Measurements from ENCODE around the gene C10orf95. TPM values are rescaled to one million over a fixed set of nuclear protein-coding genes. Genes with fewer than 3 reads are reported as not detected.

C10orf95 gene
- total RNA-seq, 1 donor from 2014 or later, result 0.22 TPM

DNA sequence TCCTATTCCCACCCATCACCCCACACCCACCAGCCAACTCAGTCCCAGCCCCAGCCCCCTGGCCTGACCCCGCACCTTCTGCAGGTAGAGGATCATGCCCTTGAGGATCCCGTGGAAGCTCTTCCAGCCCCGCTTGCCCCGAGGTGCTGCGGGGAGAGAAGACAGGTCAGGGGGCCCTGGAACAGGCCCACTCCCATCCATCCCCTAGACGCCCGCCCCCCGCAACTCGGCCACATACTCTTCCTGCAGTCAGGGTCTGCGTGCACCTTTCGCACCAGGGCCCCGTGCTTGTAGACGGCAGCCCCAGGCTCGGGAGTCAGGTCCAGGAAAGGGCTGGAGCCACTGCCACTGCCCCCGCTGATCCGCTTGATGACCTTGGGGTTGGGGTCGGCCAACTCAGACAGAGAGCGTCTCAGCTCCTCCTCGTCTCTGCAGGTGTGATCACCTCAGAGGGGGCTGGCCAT lies 46.2 kb downstream of the C10orf95 start:
- DNase-seq (ENCODE audit: low spot score), result no peak

DNA sequence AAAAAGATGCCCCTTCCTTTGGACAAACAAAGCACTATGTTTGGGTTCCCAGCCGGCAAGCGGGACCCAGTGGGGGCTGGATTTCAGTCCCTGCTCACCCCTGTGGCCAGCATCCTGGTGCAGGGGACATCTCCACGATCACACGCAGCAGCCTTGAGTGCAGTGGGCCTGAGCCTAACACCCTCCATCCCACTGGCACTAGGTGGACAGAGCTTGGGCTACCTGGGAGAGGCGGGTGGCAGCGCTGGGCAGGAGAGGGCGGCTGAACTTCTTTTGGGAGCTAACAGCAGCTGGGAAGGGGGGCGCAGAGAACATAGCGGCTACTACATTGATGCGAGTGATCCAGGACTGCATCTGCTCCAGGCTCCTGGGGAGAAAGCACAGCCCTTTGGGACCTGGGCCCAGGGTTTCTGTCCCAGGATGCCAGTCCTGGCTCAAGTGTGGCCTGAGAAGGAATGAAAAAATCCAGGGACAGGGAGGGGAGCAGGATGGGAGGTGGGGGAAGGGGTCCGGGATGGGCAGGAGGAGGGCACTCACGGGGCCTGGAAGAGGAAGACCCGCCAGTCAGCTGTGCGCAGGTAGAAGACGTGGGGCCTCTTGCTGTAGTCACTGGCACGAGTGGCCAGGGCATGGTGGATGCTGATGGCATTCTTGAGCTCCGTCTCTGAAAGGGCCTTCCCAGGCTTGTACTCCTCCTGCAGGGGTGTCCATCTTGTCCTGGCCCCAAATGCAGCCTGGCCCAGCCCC lies 46.8 kb downstream of the C10orf95 start:
- DNase-seq (ENCODE audit: low spot score), result no peak

DNA sequence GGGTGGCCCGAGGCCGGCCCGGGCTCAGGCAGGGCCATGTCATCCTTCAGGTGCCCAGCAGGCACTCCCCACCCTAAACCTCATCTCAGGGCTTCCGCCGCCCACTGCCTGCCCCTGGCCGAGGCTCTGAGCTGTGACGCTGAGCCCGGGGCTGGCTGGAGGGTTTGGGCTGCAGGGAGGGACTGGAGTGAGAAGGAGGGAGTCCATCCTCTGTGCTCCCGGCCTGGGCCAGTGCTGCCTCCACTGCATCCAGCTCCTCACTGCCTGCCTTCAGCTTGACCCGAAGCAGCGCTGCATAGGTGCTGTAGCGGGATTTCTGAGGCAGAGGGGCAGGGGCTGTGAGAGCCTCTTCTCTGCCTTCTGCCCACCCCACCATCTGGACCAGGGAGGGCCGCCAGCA lies 48.2 kb downstream of the C10orf95 start:
- no peak for DNase-seq (ENCODE audit: low spot score)

DNA sequence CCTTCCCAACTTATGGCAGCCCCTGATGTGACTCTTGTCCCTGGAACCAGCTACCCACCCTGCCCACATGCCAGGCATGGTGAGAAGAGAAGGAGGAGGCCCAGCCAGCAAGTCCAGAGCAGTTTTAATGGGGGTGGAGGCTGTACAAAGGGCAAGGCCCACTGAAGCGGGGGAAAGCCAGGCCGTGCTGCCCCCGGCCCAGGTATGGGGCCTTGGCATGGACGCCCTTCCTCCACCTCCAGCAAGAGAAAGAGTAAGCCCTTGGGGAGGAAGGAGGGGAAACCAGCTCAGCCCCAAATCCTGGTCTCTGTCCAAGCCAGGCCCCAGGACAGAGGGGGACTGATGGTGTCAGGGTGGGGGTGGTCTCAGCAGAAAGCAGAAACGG lies 48.8 kb downstream of the C10orf95 start:
- no peak for DNase-seq (ENCODE audit: low spot score)

DNA sequence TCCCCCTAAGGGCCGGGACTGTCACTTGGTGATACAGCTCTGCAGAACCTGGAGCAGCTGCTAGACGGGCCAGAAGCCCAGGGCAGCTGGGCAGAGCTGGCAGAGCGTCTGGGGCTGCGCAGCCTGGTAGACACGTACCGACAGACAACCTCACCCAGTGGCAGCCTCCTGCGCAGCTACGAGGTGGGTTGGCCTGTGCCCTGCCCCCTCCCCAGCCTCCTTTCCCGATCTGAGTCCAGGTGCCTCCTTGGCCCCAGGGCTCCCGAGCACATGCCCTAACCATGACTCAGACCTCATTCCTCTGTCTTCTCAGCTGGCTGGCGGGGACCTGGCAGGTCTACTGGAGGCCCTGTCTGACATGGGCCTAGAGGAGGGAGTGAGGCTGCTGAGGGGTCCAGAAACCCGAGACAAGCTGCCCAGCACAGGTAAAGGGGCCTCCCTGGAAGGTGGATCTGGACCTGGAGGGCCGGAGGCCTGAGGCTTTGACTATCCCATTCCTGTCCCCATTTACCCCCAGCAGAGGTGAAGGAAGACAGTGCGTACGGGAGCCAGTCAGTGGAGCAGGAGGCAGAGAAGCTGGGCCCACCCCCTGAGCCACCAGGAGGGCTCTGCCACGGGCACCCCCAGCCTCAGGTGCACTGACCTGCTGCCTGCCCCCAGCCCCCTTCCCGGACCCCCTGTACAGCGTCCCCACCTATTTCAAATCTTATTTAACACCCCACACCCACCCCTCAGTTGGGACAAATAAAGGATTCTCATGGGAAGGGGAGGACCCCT lies 49.4 kb downstream of the C10orf95 start:
- DNase-seq (ENCODE audit: low spot score), result no peak

DNA sequence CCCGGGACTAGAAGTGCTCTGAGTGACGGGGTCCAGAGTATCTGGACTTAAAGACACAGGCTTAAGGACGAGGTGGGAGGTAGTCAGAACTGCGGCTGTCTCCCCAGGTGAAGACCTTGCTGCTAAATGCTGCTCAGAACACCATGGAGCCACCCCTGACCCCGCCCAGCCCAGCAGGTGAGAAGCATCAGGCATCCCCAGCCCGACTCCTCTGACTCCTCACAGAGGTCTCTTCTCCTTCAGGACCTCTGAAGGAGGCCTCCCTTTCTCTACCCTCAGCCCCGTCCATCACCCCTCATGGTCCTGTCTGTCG lies 50.0 kb downstream of the C10orf95 start:
- DNase-seq (ENCODE audit: low spot score), result no peak

DNA sequence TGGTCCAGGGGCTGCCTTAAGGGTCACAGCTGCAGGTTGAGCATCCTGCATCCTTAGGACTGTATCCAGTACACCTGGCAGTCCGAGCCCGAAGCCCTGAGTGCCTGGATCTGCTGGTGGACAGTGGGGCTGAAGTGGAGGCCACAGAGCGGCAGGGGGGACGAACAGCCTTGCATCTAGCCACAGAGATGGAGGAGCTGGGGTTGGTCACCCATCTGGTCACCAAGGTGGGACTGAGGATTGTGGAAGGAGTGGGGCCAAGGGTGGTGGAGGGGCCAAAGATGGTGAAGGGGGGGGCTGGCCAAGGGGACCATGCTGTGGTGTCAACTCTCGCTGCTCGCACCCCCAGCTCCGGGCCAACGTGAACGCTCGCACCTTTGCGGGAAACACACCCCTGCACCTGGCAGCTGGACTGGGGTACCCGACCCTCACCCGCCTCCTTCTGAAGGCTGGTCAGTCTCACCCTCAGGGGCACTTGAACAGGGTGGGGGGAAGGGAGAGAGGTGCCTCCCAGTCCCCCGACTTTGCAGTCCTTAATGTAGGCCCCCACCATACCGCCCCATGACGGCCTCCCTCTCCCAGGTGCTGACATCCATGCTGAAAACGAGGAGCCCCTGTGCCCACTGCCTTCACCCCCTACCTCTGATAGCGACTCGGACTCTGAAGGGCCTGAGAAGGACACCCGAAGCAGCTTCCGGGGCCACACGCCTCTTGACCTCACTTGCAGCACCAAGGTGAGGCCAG lies 50.6 kb downstream of the C10orf95 start:
- no peak for DNase-seq (ENCODE audit: low spot score)

DNA sequence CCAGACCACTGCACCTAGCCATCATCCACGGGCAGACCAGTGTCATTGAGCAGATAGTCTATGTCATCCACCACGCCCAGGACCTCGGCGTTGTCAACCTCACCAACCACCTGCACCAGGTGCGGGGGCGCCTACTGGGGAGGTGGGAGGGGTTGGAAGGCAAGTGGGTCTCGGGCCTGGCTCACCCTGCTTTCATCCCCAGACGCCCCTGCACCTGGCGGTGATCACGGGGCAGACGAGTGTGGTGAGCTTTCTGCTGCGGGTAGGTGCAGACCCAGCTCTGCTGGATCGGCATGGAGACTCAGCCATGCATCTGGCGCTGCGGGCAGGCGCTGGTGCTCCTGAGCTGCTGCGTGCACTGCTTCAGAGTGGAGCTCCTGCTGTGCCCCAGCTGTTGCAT lies 51.3 kb downstream of the C10orf95 start:
- no peak for DNase-seq (ENCODE audit: low spot score)

Small RNAs within 50 kb of the gene (microRNA-seq; reads per million reads assigned to microRNA genes)
- gene MIR146B (ENCODE audit: borderline number of aligned reads), result 3,330 reads per million, percentile 86 among the genes with 10 or more reads in this experiment

Other genes with a start within 250 kb of the C10orf95 start
- gene ELOVL3, start 225.2 kb downstream of the C10orf95 start, total RNA-seq, result 7.2 TPM
- not detected for gene PITX3, start 210.0 kb downstream of the C10orf95 start, total RNA-seq
- 34.9 TPM for gene GBF1, start 206.0 kb downstream of the C10orf95 start, total RNA-seq
- 43.0 TPM for gene NFKB2, start 55.8 kb downstream of the C10orf95 start, total RNA-seq
- not detected for gene PSD, start 32.8 kb downstream of the C10orf95 start, total RNA-seq
- gene FBXL15, start 30.7 kb downstream of the C10orf95 start, total RNA-seq, result 15.4 TPM
- gene CUEDC2, start 19.0 kb downstream of the C10orf95 start, total RNA-seq, result 42.4 TPM
- 111 TPM for gene ACTR1A, start 51.2 kb upstream of the C10orf95 start, total RNA-seq
- 11.6 TPM for gene SUFU, start 52.4 kb upstream of the C10orf95 start, total RNA-seq
- gene TRIM8, start 192.9 kb upstream of the C10orf95 start, total RNA-seq, result 146 TPM